NK-92 treated with Interleukin-12 subunit alpha and Interleukin-12 subunit beta, amount 100 ng/mL, for 24 hours (cell line): Measurements from ENCODE around the gene PPARD.
"Not testable (repeated sequence)": the region's sequence is repeated elsewhere in the genome, so short reads cannot be mapped to it uniquely, and the experiment has no call there.

Experiments
- DNase-seq: peaks from one replicate; lab custom pipeline; 2025; lab: John Stamatoyannopoulos, UW

The PPARD gene

DNA sequence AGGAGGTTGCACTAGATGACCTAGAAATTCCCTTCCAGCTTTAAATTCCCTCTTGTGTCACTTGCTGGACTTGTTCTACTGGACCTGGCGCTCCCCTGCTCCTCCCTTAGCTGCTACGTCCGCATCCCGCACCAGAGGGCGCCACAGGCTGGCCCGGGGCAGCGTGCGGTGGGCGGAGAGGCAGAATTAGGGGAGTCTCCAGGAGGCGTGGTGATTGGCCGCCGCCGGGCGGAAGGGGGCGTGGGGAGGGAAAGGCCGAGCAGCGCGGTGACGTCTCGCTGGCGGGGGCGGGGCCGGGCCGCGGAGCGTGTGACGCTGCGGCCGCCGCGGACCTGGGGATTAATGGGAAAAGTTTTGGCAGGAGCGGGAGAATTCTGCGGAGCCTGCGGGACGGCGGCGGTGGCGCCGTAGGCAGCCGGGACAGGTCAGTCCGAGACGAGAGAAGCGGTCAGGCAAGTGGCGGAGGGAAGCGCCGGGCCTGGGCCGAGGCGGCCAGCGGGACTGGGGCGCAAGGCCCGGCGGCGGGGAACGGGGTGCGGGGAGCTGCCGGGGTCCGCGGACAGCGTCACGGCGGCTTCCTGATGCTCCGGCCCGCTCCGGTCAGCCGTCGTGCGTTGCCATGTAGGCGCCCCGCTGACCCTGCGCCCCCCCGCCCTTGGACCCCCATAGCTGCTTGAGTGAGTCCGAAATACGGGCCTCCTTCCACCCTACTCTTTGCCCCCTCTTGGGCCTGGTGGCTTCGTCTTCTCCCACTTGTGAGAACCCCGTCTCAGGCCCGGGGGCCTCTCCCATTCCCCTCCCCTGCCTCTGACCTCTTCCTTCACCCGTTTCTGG, at the start of gene PPARD:
Gene PPARD, plus strand, starts transcription at position 301 of the 834 bp plus-strand sequence. CDS start 68,530 bp downstream, outside the sequence.
- peak; percentile 94 for DNase-seq

- no peak for DNase-seq
These were observed 48.7 kb upstream of the PPARD start for GRCh38 chr6:35293681-35294080.

DNA sequence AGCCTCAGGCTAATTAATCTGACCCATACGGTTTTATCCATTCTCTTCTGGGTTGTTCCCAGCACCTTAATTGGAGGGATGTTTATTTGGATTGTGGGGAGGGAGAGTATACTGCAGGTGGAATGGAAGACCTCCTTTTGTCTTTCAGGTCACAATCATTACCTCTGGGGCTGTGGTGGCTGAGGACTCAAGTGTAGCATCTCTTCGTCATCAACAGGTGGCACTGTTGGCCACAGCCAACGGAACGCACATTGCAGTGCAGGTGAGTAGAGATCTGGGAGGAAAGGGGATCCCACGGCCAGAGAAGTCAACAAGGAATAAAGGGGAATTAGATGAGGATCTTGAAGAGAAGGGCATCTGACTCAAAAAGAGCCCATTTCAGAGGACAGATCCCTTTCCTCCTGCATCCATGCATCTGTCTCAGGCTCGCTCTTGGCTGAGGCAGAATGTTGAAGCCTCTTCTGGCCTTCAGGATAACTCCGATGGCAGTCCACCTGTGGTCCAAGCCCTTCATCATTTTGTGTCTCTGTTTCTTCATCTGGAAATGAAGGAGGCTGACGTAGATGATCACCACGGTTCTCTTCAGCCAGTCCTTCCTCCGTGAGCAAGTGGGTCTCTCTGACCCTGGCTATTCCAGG, 47.9 kb upstream of the PPARD start:
- no peak for DNase-seq

GRCh38 chr6:35295036-35295435, 47.3 kb upstream of the PPARD start:
- DNase-seq: no peak

DNA sequence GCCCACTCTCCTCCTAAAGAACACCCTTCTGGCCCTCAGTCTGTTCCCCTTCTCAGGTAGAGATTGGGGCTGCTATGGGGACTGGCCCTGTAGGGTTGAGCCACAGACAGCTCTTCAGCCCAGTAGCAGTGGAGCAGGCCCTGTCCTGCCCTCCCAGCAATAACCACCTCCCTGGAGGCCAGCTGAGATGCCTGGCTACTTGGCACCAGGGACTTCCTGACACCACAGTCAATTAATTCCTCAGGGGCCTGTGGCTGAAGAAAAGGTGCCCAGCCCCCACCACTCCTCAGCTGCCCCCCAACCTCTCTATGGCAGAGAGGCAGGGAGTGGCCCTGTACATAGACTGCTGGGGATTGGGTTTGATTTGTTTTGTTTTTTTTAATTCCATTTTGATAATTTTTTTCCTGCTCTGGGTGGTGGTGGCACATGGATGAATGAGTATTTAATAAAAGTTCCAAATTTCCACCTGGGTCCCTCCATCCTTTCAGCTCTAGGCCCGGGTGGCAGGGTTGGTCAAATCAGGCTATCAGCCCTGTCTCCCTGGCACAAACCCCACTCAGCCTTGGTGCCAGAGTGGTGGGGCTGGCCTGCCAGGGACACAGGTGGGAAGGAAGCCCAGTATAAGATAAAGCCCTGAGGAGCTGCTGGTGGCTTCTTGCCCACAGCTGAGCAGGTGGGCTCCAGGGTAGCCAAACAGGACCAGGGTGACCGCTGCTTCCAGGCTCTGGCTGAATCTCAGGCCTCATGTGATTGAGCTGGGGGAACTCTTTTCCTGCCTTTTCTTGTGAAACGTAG, 46.6 kb upstream of the PPARD start:
- no peak for DNase-seq

DNA sequence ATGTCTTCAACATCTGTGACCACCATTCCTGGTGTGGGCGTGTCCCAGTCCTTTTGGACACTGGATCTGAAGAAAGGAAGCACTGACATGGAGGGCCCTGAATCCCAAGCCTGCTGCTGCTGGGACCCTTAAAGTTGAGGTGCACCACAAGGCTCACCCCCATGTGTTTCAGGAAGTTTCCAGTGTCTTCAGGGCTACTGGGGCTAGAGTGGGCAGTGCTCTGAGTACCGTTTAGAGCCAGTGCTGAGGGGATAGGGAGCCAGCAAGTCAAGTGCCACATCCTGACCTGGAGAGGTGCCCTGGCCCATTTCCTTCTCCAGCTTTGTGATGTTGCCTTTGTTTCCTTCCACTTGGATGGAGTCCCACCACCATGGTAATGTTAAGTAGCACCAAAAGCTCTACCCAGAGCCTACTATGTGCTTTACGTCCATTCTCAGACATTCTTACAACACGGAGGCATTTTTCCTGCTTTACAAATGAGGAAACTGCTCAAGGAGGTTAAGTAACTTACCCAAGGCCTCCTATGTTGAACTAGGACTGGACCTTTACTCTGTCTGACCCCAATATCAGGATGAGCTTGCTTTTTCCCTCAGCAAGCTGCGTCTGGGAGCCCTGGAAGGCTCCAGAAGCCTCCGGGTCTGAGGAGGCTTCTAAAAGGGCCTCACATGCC, 45.3 kb upstream of the PPARD start:
- no peak for DNase-seq

- DNase-seq: peak; percentile 82
These were observed 44.5 kb upstream of the PPARD start, which contains the start of gene DEF6 for GRCh38 chr6:35297601-35298481. DEF6 (plus strand) TSS chr6:35297818; CDS start chr6:35297857, 39 bp downstream.

GRCh38 chr6:35298625-35299140, 43.7 kb upstream of the PPARD start:
- DNase-seq: no peak

- no peak for DNase-seq
These were observed 42.7 kb upstream of the PPARD start for GRCh38 chr6:35299674-35300073.

DNA sequence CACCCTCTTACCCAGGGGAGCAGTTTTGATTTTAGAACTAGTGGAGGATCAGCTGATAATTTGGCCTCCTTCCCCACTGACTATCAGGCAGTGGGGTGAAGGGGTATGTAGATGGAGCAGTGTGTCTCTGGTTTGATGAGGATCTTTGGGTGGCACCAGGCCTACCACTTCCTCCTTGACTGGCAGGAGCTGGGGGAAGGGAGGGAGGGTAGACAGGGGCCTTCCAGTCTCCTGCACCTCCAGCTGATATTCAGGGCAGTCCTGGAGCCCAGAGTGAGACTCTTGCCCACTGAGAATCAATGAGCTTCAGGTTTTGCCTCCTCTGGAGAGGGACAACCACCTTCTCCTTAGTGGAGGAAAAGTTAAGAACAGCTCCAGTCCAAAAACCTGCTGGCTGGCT, 41.5 kb upstream of the PPARD start:
- DNase-seq: no peak

GRCh38 chr6:35302604-35303241, 39.6 kb upstream of the PPARD start:
- peak; percentile 91 for DNase-seq

DNA sequence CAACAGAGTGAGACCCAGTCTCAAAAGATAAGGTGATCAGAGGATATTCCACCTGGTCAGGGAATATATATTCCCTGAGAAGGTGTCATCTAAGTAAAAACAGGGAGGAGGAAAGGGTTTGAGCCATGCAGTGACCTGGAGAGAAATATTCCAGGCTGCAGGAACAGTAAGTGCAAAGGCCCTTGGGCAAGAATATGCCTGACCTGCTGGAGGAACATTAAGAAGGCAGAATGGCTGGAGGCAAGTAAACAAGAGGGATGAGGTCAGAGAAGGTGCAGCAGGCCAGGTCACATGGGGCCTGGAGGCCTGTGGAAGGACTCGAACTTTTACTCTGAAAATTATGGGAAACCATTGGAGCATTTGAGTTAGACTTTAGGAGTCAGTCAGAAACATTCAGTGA, 38.1 kb upstream of the PPARD start:
- DNase-seq: no peak

GRCh38 chr6:35305117-35305516, 37.2 kb upstream of the PPARD start:
- DNase-seq: no peak

DNA sequence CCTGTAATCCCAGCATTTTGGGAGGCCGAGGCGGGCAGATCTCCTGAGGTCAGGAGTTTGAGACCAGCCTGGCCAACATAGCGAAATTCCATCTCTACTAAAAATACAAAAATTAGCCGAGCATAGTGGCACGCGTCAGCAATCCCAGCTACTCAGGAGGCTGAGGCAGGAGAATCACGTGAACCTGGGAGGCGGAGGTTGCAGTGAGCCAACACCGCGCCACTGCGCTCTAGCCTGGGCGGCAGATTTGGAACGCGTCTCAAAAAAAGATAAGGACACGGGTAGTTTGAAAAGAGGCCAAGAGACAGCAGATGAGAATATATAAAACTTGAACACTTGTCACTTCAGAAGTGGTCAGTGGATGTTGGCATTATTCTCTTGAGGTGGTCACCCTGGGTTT, 35.2 kb upstream of the PPARD start:
- not testable (repeated sequence) for DNase-seq

GRCh38 chr6:35308543-35308942, 33.8 kb upstream of the PPARD start:
- DNase-seq: not testable (repeated sequence)

- DNase-seq: no peak
These were observed 32.6 kb upstream of the PPARD start for GRCh38 chr6:35309611-35310264.

GRCh38 chr6:35310265-35310831, 32.0 kb upstream of the PPARD start:
- no peak for DNase-seq

DNA sequence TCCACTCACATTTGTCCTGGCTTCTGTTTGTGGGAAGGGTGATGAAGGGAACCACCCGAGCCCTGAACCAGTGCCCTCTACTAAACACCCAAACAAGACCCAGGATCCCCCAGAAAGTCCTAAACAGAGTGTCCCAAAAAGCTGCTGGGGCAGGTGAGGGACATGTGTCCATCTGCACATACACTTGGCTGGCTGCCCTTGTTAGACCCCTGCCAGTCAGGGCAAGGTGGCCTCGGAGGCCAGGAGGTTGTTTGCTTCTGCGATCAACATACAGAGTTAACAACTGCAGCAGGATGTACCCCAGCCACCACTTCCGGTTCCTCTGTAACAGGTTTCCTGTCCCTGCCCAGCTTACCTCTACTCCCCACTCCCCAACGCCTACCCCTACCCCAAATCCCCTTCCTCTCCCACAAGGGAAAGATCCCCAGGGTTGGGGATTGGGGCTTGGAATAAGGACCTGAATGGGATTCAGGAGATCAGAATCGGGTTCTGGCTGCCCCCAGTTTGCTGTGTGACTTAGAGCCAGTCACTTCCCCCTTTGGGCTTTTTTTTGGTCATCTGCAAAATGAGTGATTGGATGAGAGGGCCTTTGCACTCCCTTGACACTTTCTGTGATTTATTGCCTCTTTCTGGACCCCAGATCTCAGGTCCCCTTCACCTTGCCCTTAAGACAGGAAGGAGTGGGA, 30.8 kb upstream of the PPARD start:
- DNase-seq: peak; percentile 41
